ENCODE data around the gene SLIT3. TPM values are rescaled to one million over a fixed set of nuclear protein-coding genes. Genes with fewer than 3 reads are reported as not detected.

Gene SLIT3
- total and polyA plus RNA-seq, 2 donors (not counting 3 experiments of a cell fraction or from before 2014, with no cell fraction given) = 0.90 to 1.0 TPM

DNA sequence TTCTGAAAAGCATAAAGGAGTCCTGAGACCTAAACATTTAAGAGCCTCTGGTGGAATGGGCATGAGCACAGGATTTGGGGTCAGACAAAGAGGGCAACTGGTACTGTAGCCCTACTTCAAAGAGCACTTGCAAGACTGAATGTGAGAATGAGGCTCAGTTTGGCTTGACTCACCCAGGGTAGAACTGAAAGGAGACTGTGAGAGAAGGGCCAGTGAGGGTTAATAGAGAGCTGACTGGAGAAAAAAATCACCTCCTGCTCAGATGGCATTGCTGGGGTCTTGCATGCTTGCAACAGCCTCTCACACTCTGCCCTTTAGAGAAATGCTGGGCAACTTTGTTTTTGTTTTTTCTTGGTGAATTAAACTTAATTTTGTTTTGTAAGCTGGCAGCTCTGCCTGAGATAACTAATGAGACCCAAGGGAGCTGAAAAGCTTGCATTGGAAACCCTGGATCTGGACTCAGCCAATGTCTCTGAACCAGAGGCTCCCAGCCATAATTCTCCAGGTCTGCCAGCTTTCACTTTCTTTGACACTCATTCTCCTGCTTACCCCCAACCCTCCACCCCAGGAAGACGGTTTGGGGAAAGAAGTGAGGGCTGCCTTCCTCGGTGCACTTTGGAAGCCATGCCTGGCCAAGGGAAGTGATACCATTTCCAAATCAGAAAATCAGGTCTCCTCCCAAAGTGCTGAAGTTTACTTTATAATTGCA lies 560.7 kb downstream of the SLIT3 start:
- BruUV-seq (replicated peaks) = no TSS peak
- Histone ChIP-seq H3K27me3 (ENCODE audit: control insufficient read depth in 2 of 2, insufficient read depth in 2 of 2, low read length in 2 of 2) (no peaks in the 10 kb centered on the region), H3K9ac (replicated peaks; ENCODE audit: extremely low read depth, insufficient read depth, low read length) (no peak overlapping the region), H3K9me3 (replicated peaks; ENCODE audit: control insufficient read depth, insufficient read depth, low read length) (no peaks in the 10 kb centered on the region), H3K4me1 (ENCODE audit: control insufficient read depth, extremely low read depth, insufficient read depth, low read length) (no peaks in the 10 kb centered on the region), H3K36me3 (ENCODE audit: control insufficient read depth in 2 of 2, extremely low read depth in 1 of 2, insufficient read depth in 2 of 2, low read length in 2 of 2) (no peaks in the 10 kb centered on the region), H3K27ac (ENCODE audit: insufficient read depth, low read depth, low read length) (no peak overlapping the region), H2AFZ (ENCODE audit: low read depth, low read length) (no peak overlapping the region), H3K79me2 (ENCODE audit: control insufficient read depth, insufficient read depth, low read length) (no peaks in the 10 kb centered on the region), H3K9me1 (replicated peaks; ENCODE audit: control insufficient read depth, extremely low read depth, insufficient read depth, low read length) (no peaks in the 10 kb centered on the region), H4K20me1 (replicated peaks; ENCODE audit: control insufficient read depth, extremely low read depth, insufficient read depth, low read length) (no peaks in the 10 kb centered on the region), H3K4me2 (ENCODE audit: insufficient read depth, low read length) (no peak overlapping the region), H3K4me3 (replicated peaks in 1 of 3; ENCODE audit: insufficient read depth in 1 of 3, low read depth in 1 of 3, low read length in 3 of 3) (no peak overlapping the region)
- DNase-seq (ENCODE audit: low read depth, low spot score) = no peak
- FAIRE-seq = no peak
- dilution Hi-C loops (cut with MboI; ENCODE audit: extremely low pct_ligation_motif_present, low sequenced_read_pairs) (no loop called here), intact Hi-C loops (cut with micrococcal nuclease) (no loop called here)
- CTCF ChIA-PET = interaction anchor here (1.4 to 2.2 kb wide), 2 partner anchors 11 to 16 kb away, joined by 4 to 5 read pairs; no protein-coding TSS in a partner anchor
- TF ChIP-seq, protein P1, sequence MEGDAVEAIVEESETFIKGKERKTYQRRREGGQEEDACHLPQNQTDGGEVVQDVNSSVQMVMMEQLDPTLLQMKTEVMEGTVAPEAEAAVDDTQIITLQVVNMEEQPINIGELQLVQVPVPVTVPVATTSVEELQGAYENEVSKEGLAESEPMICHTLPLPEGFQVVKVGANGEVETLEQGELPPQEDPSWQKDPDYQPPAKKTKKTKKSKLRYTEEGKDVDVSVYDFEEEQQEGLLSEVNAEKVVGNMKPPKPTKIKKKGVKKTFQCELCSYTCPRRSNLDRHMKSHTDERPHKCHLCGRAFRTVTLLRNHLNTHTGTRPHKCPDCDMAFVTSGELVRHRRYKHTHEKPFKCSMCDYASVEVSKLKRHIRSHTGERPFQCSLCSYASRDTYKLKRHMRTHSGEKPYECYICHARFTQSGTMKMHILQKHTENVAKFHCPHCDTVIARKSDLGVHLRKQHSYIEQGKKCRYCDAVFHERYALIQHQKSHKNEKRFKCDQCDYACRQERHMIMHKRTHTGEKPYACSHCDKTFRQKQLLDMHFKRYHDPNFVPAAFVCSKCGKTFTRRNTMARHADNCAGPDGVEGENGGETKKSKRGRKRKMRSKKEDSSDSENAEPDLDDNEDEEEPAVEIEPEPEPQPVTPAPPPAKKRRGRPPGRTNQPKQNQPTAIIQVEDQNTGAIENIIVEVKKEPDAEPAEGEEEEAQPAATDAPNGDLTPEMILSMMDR (IDR thresholded peaks at IDR 0.05; ENCODE audit: extremely low read depth in 1 of 2, insufficient read depth in 1 of 2, low read depth in 1 of 2, low read length in 2 of 2) = no peak
- no peak for TF ChIP-seq GATA2 (IDR thresholded peaks at IDR 0.05; ENCODE audit: insufficient read depth, insufficient read length, low read depth, low read length)
- no peak for TF ChIP-seq JUN (IDR thresholded peaks at IDR 0.05; ENCODE audit: borderline replicate concordance, insufficient read depth, insufficient read length, low read depth)
- no peak for TF ChIP-seq FOS (IDR thresholded peaks at IDR 0.05; ENCODE audit: borderline replicate concordance, insufficient read depth, low read length)
- TF ChIP-seq POLR2A (IDR thresholded peaks at IDR 0.05; ENCODE audit: low read depth, low read length) = no peak
- TF ChIP-seq, protein P2, sequence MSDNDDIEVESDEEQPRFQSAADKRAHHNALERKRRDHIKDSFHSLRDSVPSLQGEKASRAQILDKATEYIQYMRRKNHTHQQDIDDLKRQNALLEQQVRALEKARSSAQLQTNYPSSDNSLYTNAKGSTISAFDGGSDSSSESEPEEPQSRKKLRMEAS (IDR thresholded peaks at IDR 0.05; ENCODE audit: insufficient read depth, insufficient read length) = no peak
- TF ChIP-seq EZH2 (IDR thresholded peaks at IDR 0.05; ENCODE audit: borderline replicate concordance, low read depth, low read length, severe bottlenecking) = no peak
- TF ChIP-seq POLR2AphosphoS5 (IDR thresholded peaks at IDR 0.05; ENCODE audit: insufficient read depth, low read depth, low read length) = no peak
- no peak for TF ChIP-seq MYC (IDR thresholded peaks at IDR 0.05; ENCODE audit: low read depth, low read length)
- POLR2A ChIA-PET = no interaction called here
